ENCODE measurements around the gene C1QTNF9B. TPM values are rescaled to one million over a fixed set of nuclear protein-coding genes. Genes with fewer than 3 reads are reported as not detected.
A peak's percentile ranks its signal among the peaks of the same experiment; 100 is the strongest.
"Not testable (repeated sequence)": the region's sequence is repeated elsewhere in the genome, so short reads cannot be mapped to it uniquely, and the experiment has no call there.

The C1QTNF9B gene
- total and polyA plus RNA-seq, 2 donors (not counting 1 experiment from before 2014, with no cell fraction given): not detected

GRCh38 chr13:23899555-23899954 lies 2.3 kb upstream of the C1QTNF9B start:
- H3K4me3 ChIP-seq (ENCODE audit: control extremely low read depth in 1 of 5, extremely low read depth in 1 of 5, insufficient read depth in 1 of 5, low read depth in 2 of 5, low read length in 4 of 5): no peak overlapping the region
- no peak overlapping the region for H2AFZ ChIP-seq (ENCODE audit: insufficient read depth, low read depth, low read length, poor library complexity, severe bottlenecking)
- no peak overlapping the region for H3K9ac ChIP-seq (ENCODE audit: low read length)
- ATAC-seq (ENCODE audit: low read depth) (peak; percentile 62), DNase-seq (peak; percentile 41)
- no peak overlapping the region for H3K4me2 ChIP-seq (replicated peaks; ENCODE audit: low read depth, low read length, poor library complexity, severe bottlenecking)
- Mint-ChIP-seq H3K9me3 (ENCODE audit: insufficient read depth) (no peaks in the 10 kb centered on the region), H3K4me3 (no peak overlapping the region), H3K27me3 (peaks cover 23% of the 10 kb centered on the region), H3K27ac (no peak overlapping the region), H3K4me1 (peaks cover 4% of the 10 kb centered on the region)
- TF ChIP-seq CTCF (IDR thresholded peaks at IDR 0.05) (peak; percentile 72), EZH2 (IDR thresholded peaks at IDR 0.05; ENCODE audit: borderline replicate concordance, insufficient read depth, low read depth, low read length, poor library complexity, severe bottlenecking) (no peak)
- CTCF ChIA-PET: interaction anchor here (0.6 to 3.7 kb wide), 8 partner anchors 10 to 492 kb away, joined by 3 to 28 read pairs (median 4); partner anchors contain the start of gene MIPEP
- H3K27me3 ChIP-seq (replicated peaks in 1 of 4; ENCODE audit: control extremely low read depth in 1 of 4, control insufficient read depth in 3 of 4, insufficient read depth in 4 of 4, low read length in 3 of 4): peaks cover 0 to 36% (median 28%) of the 10 kb centered on the region in 4 experiments
- POLR2A ChIA-PET: no interaction called here
- no peak overlapping the region for H3K27ac ChIP-seq (ENCODE audit: low read length in 2 of 2)
- H3K9me3 ChIP-seq (ENCODE audit: control extremely low read depth in 1 of 3, control insufficient read depth in 2 of 3, insufficient read depth in 1 of 3, low read length in 2 of 3): no peaks in the 10 kb centered on the region
- H3K4me1 ChIP-seq (ENCODE audit: control insufficient read depth in 2 of 2, insufficient read depth in 2 of 2, low read length in 2 of 2): peaks cover 9% of the 10 kb centered on the region in 2 donors
- no peaks in the 10 kb centered on the region for H3K36me3 ChIP-seq (replicated peaks in 1 of 2; ENCODE audit: control extremely low read depth in 1 of 2, control insufficient read depth in 1 of 2, extremely low read depth in 1 of 2, insufficient read depth in 2 of 2, low read length in 1 of 2)
- no peaks in the 10 kb centered on the region for H3K79me2 ChIP-seq (ENCODE audit: control insufficient read depth, insufficient read depth, low read length)
- no peaks in the 10 kb centered on the region for H4K20me1 ChIP-seq (ENCODE audit: control insufficient read depth, insufficient read depth, low read length, poor library complexity, severe bottlenecking)
- intact Hi-C loops (cut with micrococcal nuclease): loop anchor here (1.0 kb wide), 1 partner anchor 433 kb away; no protein-coding TSS in a partner anchor
- WGBS (ENCODE audit: insufficient coverage): no CpG with 5 or more reads among the region's 4 CpGs

GRCh38 chr13:23898101-23898500 lies 799 bp upstream of the C1QTNF9B start:
- no peak overlapping the region for H3K27ac Mint-ChIP-seq
- ATAC-seq (ENCODE audit: low read depth): no peak
- Histone ChIP-seq H3K4me3 (ENCODE audit: control extremely low read depth in 1 of 5, extremely low read depth in 1 of 5, insufficient read depth in 1 of 5, low read depth in 2 of 5, low read length in 4 of 5) (no peak overlapping the region), H3K27me3 (replicated peaks in 1 of 4; ENCODE audit: control extremely low read depth in 1 of 4, control insufficient read depth in 3 of 4, insufficient read depth in 4 of 4, low read length in 3 of 4) (peaks cover 0 to 21% (median 15%) of the 10 kb centered on the region in 4 experiments), H3K9ac (ENCODE audit: low read length) (no peak overlapping the region), H3K9me3 (ENCODE audit: control extremely low read depth in 1 of 3, control insufficient read depth in 2 of 3, insufficient read depth in 1 of 3, low read length in 2 of 3) (no peaks in the 10 kb centered on the region), H4K20me1 (ENCODE audit: control insufficient read depth, insufficient read depth, low read length, poor library complexity, severe bottlenecking) (no peaks in the 10 kb centered on the region), H3K79me2 (ENCODE audit: control insufficient read depth, insufficient read depth, low read length) (no peaks in the 10 kb centered on the region), H3K4me1 (ENCODE audit: control insufficient read depth in 2 of 2, insufficient read depth in 2 of 2, low read length in 2 of 2) (peaks cover 0 to 1% of the 10 kb centered on the region in 2 donors), H2AFZ (ENCODE audit: insufficient read depth, low read depth, low read length, poor library complexity, severe bottlenecking) (no peak overlapping the region), H3K36me3 (replicated peaks in 1 of 2; ENCODE audit: control extremely low read depth in 1 of 2, control insufficient read depth in 1 of 2, extremely low read depth in 1 of 2, insufficient read depth in 2 of 2, low read length in 1 of 2) (no peaks in the 10 kb centered on the region), H3K4me2 (replicated peaks; ENCODE audit: low read depth, low read length, poor library complexity, severe bottlenecking) (no peak overlapping the region), H3K27ac (ENCODE audit: low read length in 2 of 2) (no peak overlapping the region)
- no peak for DNase-seq
- WGBS (ENCODE audit: insufficient coverage): 93% methylated on average over 5 of the region's 8 CpGs
- H3K9me3 Mint-ChIP-seq (ENCODE audit: insufficient read depth): no peaks in the 10 kb centered on the region
- intact Hi-C loops (cut with micrococcal nuclease): no loop called here
- TF ChIP-seq EZH2 (IDR thresholded peaks at IDR 0.05; ENCODE audit: borderline replicate concordance, insufficient read depth, low read depth, low read length, poor library complexity, severe bottlenecking) (no peak), CTCF (IDR thresholded peaks at IDR 0.05) (no peak)
- ChIA-PET POLR2A (no interaction called here), CTCF (interaction anchor here (3.2 to 3.7 kb wide), 2 partner anchors 8 to 431 kb away, joined by 23 to 28 read pairs; partner anchors contain the start of gene MIPEP)
- H3K4me3 Mint-ChIP-seq: no peak overlapping the region
- H3K4me1 Mint-ChIP-seq: peaks cover 2% of the 10 kb centered on the region
- H3K27me3 Mint-ChIP-seq: peaks cover 19% of the 10 kb centered on the region

- H3K4me3 ChIP-seq (ENCODE audit: control extremely low read depth in 1 of 5, extremely low read depth in 1 of 5, insufficient read depth in 1 of 5, low read depth in 2 of 5, low read length in 4 of 5); H3K9ac ChIP-seq (ENCODE audit: low read length); H3K27me3 ChIP-seq (replicated peaks in 1 of 4; ENCODE audit: control extremely low read depth in 1 of 4, control insufficient read depth in 3 of 4, insufficient read depth in 4 of 4, low read length in 3 of 4); H4K20me1 ChIP-seq (ENCODE audit: control insufficient read depth, insufficient read depth, low read length, poor library complexity, severe bottlenecking); POLR2A ChIA-PET; CTCF ChIA-PET; H3K27me3 Mint-ChIP-seq; H3K27ac ChIP-seq (ENCODE audit: low read length in 2 of 2); DNase-seq; H3K9me3 ChIP-seq (ENCODE audit: control extremely low read depth in 1 of 3, control insufficient read depth in 2 of 3, insufficient read depth in 1 of 3, low read length in 2 of 3); H3K4me3 Mint-ChIP-seq; H3K4me2 ChIP-seq (replicated peaks; ENCODE audit: low read depth, low read length, poor library complexity, severe bottlenecking); H3K79me2 ChIP-seq (ENCODE audit: control insufficient read depth, insufficient read depth, low read length); H3K4me1 ChIP-seq (ENCODE audit: control insufficient read depth in 2 of 2, insufficient read depth in 2 of 2, low read length in 2 of 2); H2AFZ ChIP-seq (ENCODE audit: insufficient read depth, low read depth, low read length, poor library complexity, severe bottlenecking); H3K9me3 Mint-ChIP-seq (ENCODE audit: insufficient read depth); ATAC-seq (ENCODE audit: low read depth); H3K36me3 ChIP-seq (replicated peaks in 1 of 2; ENCODE audit: control extremely low read depth in 1 of 2, control insufficient read depth in 1 of 2, extremely low read depth in 1 of 2, insufficient read depth in 2 of 2, low read length in 1 of 2); H3K4me1 Mint-ChIP-seq; intact Hi-C loops (cut with micrococcal nuclease); H3K27ac Mint-ChIP-seq: not testable (repeated sequence)
- WGBS (ENCODE audit: insufficient coverage): 90% methylated on average over 2 of the region's 12 CpGs
Observed at GRCh38 chr13:23894746-23895145, 2.6 kb downstream of the C1QTNF9B start.
